Measurements from ENCODE around the gene PSMB11. TPM values are rescaled to one million over a fixed set of nuclear protein-coding genes. Genes with fewer than 3 reads are reported as not detected.

Gene PSMB11
- total and polyA plus RNA-seq, 8 donors: 0.05 TPM; not detected in 7

DNA sequence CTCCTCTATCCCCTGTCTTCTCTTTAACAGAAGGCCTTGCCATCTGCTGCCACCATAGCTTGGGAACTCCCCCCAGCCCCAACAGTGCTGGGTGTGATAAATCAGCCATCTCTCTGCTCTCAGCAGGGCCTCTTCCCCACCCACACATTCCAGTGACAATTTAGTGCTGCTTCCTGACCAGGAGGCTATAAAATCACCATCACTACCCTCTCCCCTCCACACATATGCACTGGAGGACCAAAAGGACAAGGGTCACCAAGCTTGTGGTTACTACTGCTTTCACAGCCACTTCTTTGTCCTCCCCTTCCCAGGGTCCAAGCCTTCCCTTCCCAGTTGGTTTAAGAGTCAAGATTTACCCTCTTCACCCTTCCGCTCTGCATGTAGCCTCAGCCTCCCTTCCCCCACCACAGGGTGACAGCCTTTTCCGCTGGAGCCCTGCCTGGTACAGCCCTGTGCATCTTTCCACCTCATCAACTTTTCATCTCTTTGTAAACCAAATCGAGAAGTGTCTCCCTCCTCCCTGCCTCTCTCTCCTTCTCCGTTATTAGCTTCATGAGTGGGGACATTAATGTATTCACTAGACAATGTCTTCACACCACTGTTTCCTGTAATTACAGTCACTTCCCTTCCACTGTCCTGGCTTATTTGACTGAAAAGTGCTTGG, 16.7 kb upstream of the PSMB11 start:
- H3K4me1 ChIP-seq: no peaks in the 10 kb centered on the region
- DNase-seq: no peak
- no peak overlapping the region for H3K4me3 ChIP-seq
- FAIRE-seq: no peak
- TF ChIP-seq, protein P1, sequence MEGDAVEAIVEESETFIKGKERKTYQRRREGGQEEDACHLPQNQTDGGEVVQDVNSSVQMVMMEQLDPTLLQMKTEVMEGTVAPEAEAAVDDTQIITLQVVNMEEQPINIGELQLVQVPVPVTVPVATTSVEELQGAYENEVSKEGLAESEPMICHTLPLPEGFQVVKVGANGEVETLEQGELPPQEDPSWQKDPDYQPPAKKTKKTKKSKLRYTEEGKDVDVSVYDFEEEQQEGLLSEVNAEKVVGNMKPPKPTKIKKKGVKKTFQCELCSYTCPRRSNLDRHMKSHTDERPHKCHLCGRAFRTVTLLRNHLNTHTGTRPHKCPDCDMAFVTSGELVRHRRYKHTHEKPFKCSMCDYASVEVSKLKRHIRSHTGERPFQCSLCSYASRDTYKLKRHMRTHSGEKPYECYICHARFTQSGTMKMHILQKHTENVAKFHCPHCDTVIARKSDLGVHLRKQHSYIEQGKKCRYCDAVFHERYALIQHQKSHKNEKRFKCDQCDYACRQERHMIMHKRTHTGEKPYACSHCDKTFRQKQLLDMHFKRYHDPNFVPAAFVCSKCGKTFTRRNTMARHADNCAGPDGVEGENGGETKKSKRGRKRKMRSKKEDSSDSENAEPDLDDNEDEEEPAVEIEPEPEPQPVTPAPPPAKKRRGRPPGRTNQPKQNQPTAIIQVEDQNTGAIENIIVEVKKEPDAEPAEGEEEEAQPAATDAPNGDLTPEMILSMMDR (IDR thresholded peaks at IDR 0.05): no peak
- H3K36me3 ChIP-seq: peaks cover 0 to 15% (median 9%) of the 10 kb centered on the region in 3 donors
- ATAC-seq: peak in 2 of 4 donors; percentile 39 to 59
- intact Hi-C loops (cut with DNase I): no loop called here
- H3K27ac ChIP-seq: no peak overlapping the region
- 81 to 82% methylated on average over 4 of the region's 4 CpGs for WGBS, 2 donors
- H3K27me3 ChIP-seq: no peaks in the 10 kb centered on the region
- H3K9me3 ChIP-seq: no peaks in the 10 kb centered on the region

DNA sequence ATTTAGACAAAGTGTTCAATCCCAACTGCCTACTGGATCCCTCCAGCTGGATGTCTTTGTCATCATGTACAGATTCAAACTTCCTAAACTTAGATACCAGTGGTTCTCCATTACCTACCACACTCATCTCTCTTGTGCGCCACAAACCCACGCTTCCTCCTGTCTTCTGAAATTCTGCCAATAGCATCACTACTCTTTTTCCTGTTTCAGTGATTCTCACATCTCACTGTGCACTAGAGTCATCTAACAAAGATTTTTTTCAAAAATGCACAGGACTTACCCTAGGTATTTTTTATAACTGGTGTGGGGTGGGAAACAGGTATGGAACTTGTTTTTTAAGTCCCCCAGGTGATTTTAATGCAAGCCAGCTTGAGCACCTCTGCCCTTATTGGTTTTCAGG, 13.2 kb upstream of the PSMB11 start:
- no peak overlapping the region for H3K27ac ChIP-seq
- no peak for ATAC-seq
- TF ChIP-seq, protein P1 (IDR thresholded peaks at IDR 0.05): no peak
- H3K9me3 ChIP-seq: no peaks in the 10 kb centered on the region
- intact Hi-C loops (cut with DNase I): no loop called here
- DNase-seq: no peak
- no peak for FAIRE-seq
- WGBS, 2 donors: 78 to 91% methylated on average over 2 of the region's 2 CpGs
- H3K27me3 ChIP-seq: no peaks in the 10 kb centered on the region
- H3K36me3 ChIP-seq: peaks cover 0 to 21% (median 12%) of the 10 kb centered on the region in 3 donors
- no peak overlapping the region for H3K4me3 ChIP-seq
- peaks cover 0 to 5% (median 5%) of the 10 kb centered on the region in 3 donors for H3K4me1 ChIP-seq

DNA sequence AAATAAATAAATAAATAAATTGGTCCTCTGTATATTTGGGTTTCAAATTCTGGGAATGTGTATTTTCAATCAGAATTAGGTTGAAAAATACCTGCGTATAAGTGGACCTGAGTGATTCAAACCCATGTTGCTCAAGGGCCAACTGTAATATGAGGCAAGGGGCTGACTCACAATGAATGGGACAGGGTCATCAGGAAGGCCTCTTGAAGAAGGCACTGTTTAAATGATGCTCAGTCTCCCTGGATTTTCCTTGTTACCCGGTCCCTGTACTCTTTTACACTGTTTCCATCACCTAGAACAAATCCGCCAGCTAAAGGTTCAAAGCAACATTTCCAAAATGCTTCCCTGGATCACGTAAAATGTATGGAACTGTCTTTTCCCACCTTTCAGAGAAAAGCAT, 11.1 kb upstream of the PSMB11 start:
- no peak overlapping the region for H3K27ac ChIP-seq
- WGBS, 2 donors: 93 to 98% methylated on average over 4 of the region's 4 CpGs
- H3K9me3 ChIP-seq: no peaks in the 10 kb centered on the region
- no peaks in the 10 kb centered on the region for H3K27me3 ChIP-seq
- H3K36me3 ChIP-seq: peaks cover 0 to 12% (median 4%) of the 10 kb centered on the region in 3 donors
- peaks cover 0 to 7% (median 5%) of the 10 kb centered on the region in 3 donors for H3K4me1 ChIP-seq
- ATAC-seq (no peak), DNase-seq (no peak), FAIRE-seq (no peak)
- TF ChIP-seq, protein P1 (IDR thresholded peaks at IDR 0.05): no peak
- H3K4me3 ChIP-seq: no peak overlapping the region
- intact Hi-C loops (cut with DNase I): no loop called here

DNA sequence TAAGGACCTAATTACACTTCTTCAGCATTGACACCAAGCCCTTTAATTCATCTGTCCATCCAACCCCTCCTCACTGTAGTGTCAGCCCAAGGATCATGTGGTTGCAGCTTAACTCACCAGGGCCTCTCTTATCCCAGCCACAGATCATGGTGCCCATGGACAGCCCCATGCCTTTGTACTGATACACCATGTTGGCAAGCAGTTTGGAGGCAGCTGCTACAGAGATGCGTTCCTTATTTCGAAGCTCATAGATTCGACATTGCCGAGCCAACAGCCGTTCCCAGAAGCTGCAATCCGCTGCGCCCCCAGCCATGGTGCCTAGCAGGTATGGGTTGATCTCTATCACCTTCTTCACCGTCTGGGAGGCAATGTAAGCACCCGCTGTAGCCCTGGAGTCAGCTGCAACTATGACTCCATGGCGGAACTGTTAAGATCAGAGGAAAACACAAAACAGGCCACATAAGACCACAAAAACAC, 8.7 kb upstream of the PSMB11 start:
- TF ChIP-seq, protein P1 (IDR thresholded peaks at IDR 0.05): no peak
- Histone ChIP-seq H3K36me3 (peaks cover 0 to 7% (median 3%) of the 10 kb centered on the region in 3 donors), H3K27me3 (no peaks in the 10 kb centered on the region), H3K9me3 (no peaks in the 10 kb centered on the region), H3K4me3 (peak overlapping the region in 1 of 4 donors; percentile 82), H3K4me1 (peaks cover 0 to 7% (median 5%) of the 10 kb centered on the region in 3 donors), H3K27ac (no peak overlapping the region)
- peak in 1 of 6 donors; percentile 24 for DNase-seq
- ATAC-seq: no peak
- 90 to 92% methylated on average over 10 of the region's 10 CpGs for WGBS, 2 donors
- intact Hi-C loops (cut with DNase I): no loop called here
- FAIRE-seq: no peak
